HG03571 (cell line): Measurements from ENCODE around the gene HFE.
A peak's percentile ranks its signal among the peaks of the same experiment; 100 is the strongest.
"Not testable (repeated sequence)": the region's sequence is repeated elsewhere in the genome, so short reads cannot be mapped to it uniquely, and the experiment has no call there.

ENCODE experiments used
- ATAC-seq: cut with Tn5 transposase; IDR thresholded peaks from one replicate; pipeline ENCODE4 v1.9.1; 2021; ENCODE audit not compliant: unreplicated experiment

The HFE gene

GRCh38 chr6:26107935-26108334 lies 20.7 kb downstream of the HFE start:
- no peak for ATAC-seq

- no peak for ATAC-seq
Measured at GRCh38 chr6:26109772-26110171, 22.5 kb downstream of the HFE start.

GRCh38 chr6:26113570-26113969 lies 26.3 kb downstream of the HFE start:
- ATAC-seq: no peak

GRCh38 chr6:26115226-26115625 lies 28.0 kb downstream of the HFE start:
- no peak for ATAC-seq

- ATAC-seq: no peak
Measured at GRCh38 chr6:26116267-26116666, 29.0 kb downstream of the HFE start.

- ATAC-seq: no peak
Measured at GRCh38 chr6:26118999-26119398, 31.8 kb downstream of the HFE start.

- ATAC-seq: not testable (repeated sequence)
Measured at GRCh38 chr6:26120115-26120514, 32.9 kb downstream of the HFE start.

- ATAC-seq: no peak
Measured at GRCh38 chr6:26120807-26121140, 33.5 kb downstream of the HFE start.

GRCh38 chr6:26121141-26122004 lies 34.1 kb downstream of the HFE start:
- no peak for ATAC-seq

- ATAC-seq: no peak
Measured at GRCh38 chr6:26122005-26122388, 34.8 kb downstream of the HFE start.

- no peak for ATAC-seq
Measured at GRCh38 chr6:26122402-26122792, 35.2 kb downstream of the HFE start.

- ATAC-seq: peak; percentile 45
Measured at GRCh38 chr6:26122793-26123674, 35.8 kb downstream of the HFE start.

- ATAC-seq: no peak
Measured at GRCh38 chr6:26123675-26123946, 36.4 kb downstream of the HFE start.

- ATAC-seq: peak; percentile 74
Measured at GRCh38 chr6:26123947-26124780, 36.9 kb downstream of the HFE start.

GRCh38 chr6:26124781-26125685 lies 37.8 kb downstream of the HFE start:
- ATAC-seq: no peak

GRCh38 chr6:26126394-26127235 lies 39.4 kb downstream of the HFE start:
- no peak for ATAC-seq

GRCh38 chr6:26128013-26128771 lies 41.0 kb downstream of the HFE start:
- ATAC-seq: no peak

GRCh38 chr6:26129656-26130055 lies 42.4 kb downstream of the HFE start:
- no peak for ATAC-seq
